HCT116 (cell line): ENCODE measurements around the gene LSP1. TPM values are rescaled to one million over a fixed set of nuclear protein-coding genes. Genes with fewer than 3 reads are reported as not detected.

ENCODE experiments used
- ATAC-seq: fragments of 200-7000 bp; cut with Tn5 transposase; 2 replicates; pipeline ENCODE4 v1.9.1; 2020; ENCODE audit warnings: mild to moderate bottlenecking, moderate library complexity
- BruUV-seq: library from RNA; stranded (reverse); fragments of 400-500 nt; replicated peaks from 2 replicates; lab custom pipeline; 2021; lab: Mats Ljungman, UMichigan
- CTCF ChIA-PET: fragments of 300-600 bp; sonication (Branson Sonifier 250); formaldehyde crosslinking; loops from one replicate; lab custom pipeline; 2021; ENCODE audit warnings: antibody characterized with exemption; lab: Charles Lee
- POLR2A ChIA-PET: fragments of 300-600, 350-600 bp; sonication (Branson Sonifier 250); formaldehyde crosslinking; loops from one replicate; lab custom pipeline; 2021; ENCODE audit warnings: antibody characterized with exemption; lab: Charles Lee
- RAD21 ChIA-PET, 2 experiments: fragments of 300-600 bp; sonication (Branson Sonifier 250); formaldehyde crosslinking; loops; one replicate each; lab custom pipeline; 2023; ENCODE audit warnings: low total read pairs in 2 of 2; ENCODE audit not compliant: uncharacterized antibody in 2 of 2, unreplicated experiment in 2 of 2, low non-redundant PET in 1 of 2; lab: Charles Lee
- DNase-seq: peaks from one replicate; pipeline ENCODE4 v3.0.0-alpha.2; 2010; ENCODE audit warnings: low read depth, low spot score
- H2AFZ ChIP-seq: fragments of 200-600 bp; shearing (Covaris generic), sonication (generic); 2 replicates; pipeline ENCODE4 v1.6.1; 2017; ENCODE audit warnings: low read depth, mixed run types, mixed read lengths, antibody characterized with exemption, low read length; ENCODE audit not compliant: poor library complexity, severe bottlenecking
- H3K27ac ChIP-seq: 2 replicates; pipeline ENCODE4 v1.5.1; 2012; ENCODE audit warnings: low read depth, low read length
- H3K27me3 ChIP-seq: fragments of 200-600 bp; sonication (generic); 2 replicates; pipeline ENCODE4 v1.6.1; 2016; ENCODE audit warnings: mixed run types, low read length, mixed read lengths; ENCODE audit not compliant: insufficient read depth
- H3K36me3 ChIP-seq, 2 experiments: fragments of 200-500 bp in 1 of 2; fragments of 200-600 bp in 1 of 2; sonication (Bioruptor generic) in 1 of 2; sonication (generic) in 1 of 2; 2 replicates each; pipeline versions ENCODE4 v1.5.1 to v1.6.1; 2014 to 2016; ENCODE audit warnings: low read length in 2 of 2, inconsistent platforms in 1 of 2, mixed read lengths in 1 of 2, mixed run types in 1 of 2; ENCODE audit not compliant: insufficient read depth in 2 of 2, control insufficient read depth in 1 of 2
- H3K4me1 ChIP-seq, 2 experiments: fragments of 200-600 bp in 1 of 2; sonication (generic) in 1 of 2; 2 replicates each; pipeline versions ENCODE4 v1.5.1 to v1.6.1; 2012 to 2017; ENCODE audit warnings: low read length in 2 of 2, inconsistent platforms in 1 of 2, mild to moderate bottlenecking in 1 of 2, mixed read lengths in 1 of 2, mixed run types in 1 of 2, moderate library complexity in 1 of 2; ENCODE audit not compliant: insufficient read depth in 2 of 2, control insufficient read depth in 1 of 2
- H3K4me2 ChIP-seq: fragments of 200-600 bp; sonication (generic); 2 replicates; pipeline ENCODE4 v1.6.1; 2017; ENCODE audit warnings: mixed run types, low read length, mixed read lengths
- H3K4me3 ChIP-seq, 2 experiments: fragments of 200-600 bp in 1 of 2; sonication (generic) in 1 of 2; replicated peaks in 1 of 2; 2 replicates each; pipeline ENCODE4 v1.5.1; 2011 to 2016; ENCODE audit warnings: low read length in 2 of 2, control low read depth in 1 of 2, low read depth in 1 of 2, mild to moderate bottlenecking in 1 of 2, mixed read lengths in 1 of 2, mixed run types in 1 of 2
- H3K79me2 ChIP-seq: fragments of 200-600 bp; sonication (generic); 2 replicates; pipeline ENCODE4 v1.6.1; 2017; ENCODE audit warnings: mild to moderate bottlenecking, mixed run types, low read length, moderate library complexity, mixed read lengths; ENCODE audit not compliant: insufficient read depth
- H3K9ac ChIP-seq: fragments of 200-600 bp; sonication (generic); 2 replicates; pipeline ENCODE4 v1.6.1; 2016; ENCODE audit warnings: low read length, mixed read lengths
- H3K9me2 ChIP-seq: fragments of 200-600 bp; sonication (generic), shearing (Covaris generic); 2 replicates; pipeline ENCODE4 v1.6.1; 2017; ENCODE audit warnings: mixed run types, mild to moderate bottlenecking, moderate library complexity; ENCODE audit not compliant: insufficient read depth
- H3K9me3 ChIP-seq, 2 experiments: fragments of 200-500 bp in 1 of 2; fragments of 200-600 bp in 1 of 2; sonication (Bioruptor generic) in 1 of 2; sonication (generic) in 1 of 2; 2 replicates each; pipeline ENCODE4 v1.6.1; 2014 to 2017; ENCODE audit warnings: low read length in 2 of 2, mixed read lengths in 2 of 2, inconsistent platforms in 1 of 2, low read depth in 1 of 2, mild to moderate bottlenecking in 1 of 2, mixed run types in 1 of 2, moderate library complexity in 1 of 2; ENCODE audit not compliant: control insufficient read depth in 1 of 2, insufficient read depth in 1 of 2
- H4K20me1 ChIP-seq: fragments of 200-600 bp; sonication (generic), shearing (Covaris generic); 2 replicates; pipeline ENCODE4 v1.6.1; 2017; ENCODE audit warnings: mixed run types, mild to moderate bottlenecking, moderate library complexity; ENCODE audit not compliant: insufficient read depth
- CBX3 ChIP-seq: IDR thresholded peaks from 2 replicates; pipeline ENCODE4 v1.6.1; 2012; ENCODE audit warnings: low read depth
- CEBPB ChIP-seq: IDR thresholded peaks from 2 replicates; pipeline ENCODE4 v1.6.1; 2012; ENCODE audit warnings: low read depth
- CTCF ChIP-seq, 3 experiments: fragments of 200-600 bp in 1 of 3; sonication (generic) in 1 of 3; IDR thresholded peaks in 2 of 3; conservative IDR thresholded peaks in 1 of 3; 2 replicates each; pipeline ENCODE4 v1.5.1; 2012 to 2017; ENCODE audit warnings: low read depth in 2 of 3, low read length in 2 of 3, antibody characterized with exemption in 1 of 3, borderline replicate concordance in 1 of 3, control low read depth in 1 of 3, mild to moderate bottlenecking in 1 of 3, mixed read lengths in 1 of 3, mixed run types in 1 of 3, moderate library complexity in 1 of 3; ENCODE audit not compliant: insufficient read depth in 1 of 3
- ELF1 ChIP-seq: IDR thresholded peaks from 2 replicates; pipeline ENCODE4 v1.6.1; 2012; ENCODE audit warnings: low read depth, borderline replicate concordance
- EZH2 ChIP-seq: fragments of 200-600 bp; sonication (generic); IDR thresholded peaks from 2 replicates; pipeline ENCODE4 v1.6.1; 2017; ENCODE audit warnings: antibody characterized with exemption, mixed run types
- EZH2phosphoT487 ChIP-seq: fragments of 200-600 bp; IDR thresholded peaks from 2 replicates; pipeline ENCODE4 v1.6.1; 2018; ENCODE audit warnings: antibody characterized with exemption, borderline replicate concordance
- JUND ChIP-seq: IDR thresholded peaks from 2 replicates; pipeline ENCODE4 v1.6.1; 2012
- RAD21 ChIP-seq: IDR thresholded peaks from 2 replicates; pipeline ENCODE4 v1.6.1; 2012; ENCODE audit warnings: low read depth, mild to moderate bottlenecking
- REST ChIP-seq: IDR thresholded peaks from 2 replicates; pipeline ENCODE4 v1.6.1; 2012; ENCODE audit warnings: low read depth
- SIN3A ChIP-seq: IDR thresholded peaks from 2 replicates; pipeline ENCODE4 v1.6.1; 2012; ENCODE audit warnings: low read depth
- SRF ChIP-seq: IDR thresholded peaks from 2 replicates; pipeline ENCODE4 v1.6.1; 2012; ENCODE audit warnings: low read depth
- YY1 ChIP-seq: IDR thresholded peaks from 2 replicates; pipeline ENCODE4 v1.6.1; 2011; ENCODE audit warnings: low read length, low read depth, moderate library complexity, mild to moderate bottlenecking; ENCODE audit not compliant: insufficient replicate concordance; ENCODE audit errors: extremely low read depth
- ZNF274 ChIP-seq: fragments of 200-500 bp; sonication (Bioruptor generic); IDR thresholded peaks from 2 replicates; pipeline ENCODE4 v1.6.1; 2014; ENCODE audit warnings: mild to moderate bottlenecking, low read depth, low read length, inconsistent platforms
- intact Hi-C: fragments of 100-400 bp; cut with micrococcal nuclease; formaldehyde crosslinking; loops from 2 replicates; pipeline ENCODE4 v1.10.0; 2022
- total RNA-seq: library from RNA; stranded (reverse); gene quantifications from one replicate; pipeline ENCODE4 v1.2.1, GENCODE V29; 2021; ENCODE audit not compliant: unreplicated experiment
- TF ChIP-seq, protein P1 (sequence below): IDR thresholded peaks from 2 replicates; pipeline ENCODE4 v1.6.1; 2012
- TF ChIP-seq, protein P2 (sequence below): IDR thresholded peaks from 2 replicates; pipeline ENCODE4 v1.6.1; 2012
- TF ChIP-seq, protein P3 (sequence below): IDR thresholded peaks from 2 replicates; pipeline ENCODE4 v1.6.1; 2011; ENCODE audit warnings: mild to moderate bottlenecking, low read length, moderate library complexity; ENCODE audit not compliant: insufficient replicate concordance; ENCODE audit errors: extremely low read depth

LSP1 gene
- total RNA-seq, 1 experiment from 2014 or later, result 1.3 TPM

DNA sequence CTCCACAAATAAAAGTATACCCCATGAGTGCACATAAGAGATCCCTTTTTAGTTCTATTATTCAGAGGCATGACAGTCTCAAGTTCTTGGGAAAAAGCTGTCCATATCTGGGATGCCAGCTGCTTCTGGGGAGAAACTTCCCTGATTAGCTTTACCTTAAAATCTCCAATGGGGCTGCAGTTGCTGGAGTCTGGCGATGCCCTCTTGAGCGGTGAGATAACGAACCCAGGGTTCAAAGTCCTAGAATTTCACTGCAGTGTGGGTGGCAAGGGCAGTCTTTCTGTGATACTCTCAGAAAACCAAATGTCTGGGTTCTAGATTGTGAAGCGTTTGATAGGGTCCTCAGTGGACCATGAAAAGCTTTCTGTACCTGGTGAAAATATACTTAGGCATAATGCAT is 46.2 kb downstream of the LSP1 start:
- no TSS peak for BruUV-seq
- Histone ChIP-seq H2AFZ (no peak overlapping the region), H4K20me1 (no peaks in the 10 kb centered on the region), H3K9ac (no peak overlapping the region), H3K27ac (no peak overlapping the region), H3K79me2 (no peaks in the 10 kb centered on the region), H3K4me3 (no peak overlapping the region), H3K4me2 (no peak overlapping the region), H3K9me3 (no peaks in the 10 kb centered on the region), H3K4me1 (no peaks in the 10 kb centered on the region), H3K9me2 (no peaks in the 10 kb centered on the region), H3K27me3 (peaks cover 21% of the 10 kb centered on the region), H3K36me3 (no peaks in the 10 kb centered on the region)
- DNase-seq (no peak), ATAC-seq (no peak)
- TF ChIP-seq CBX3 (no peak), ZNF274 (no peak), EZH2 (no peak), CEBPB (no peak), REST (no peak), RAD21 (no peak), YY1 (no peak), CTCF (IDR thresholded peaks at IDR 0.05 in 2 of 3, conservative IDR thresholded peaks at IDR 0.05 in 1 of 3; ENCODE audit: borderline replicate concordance in 1 of 3, insufficient read depth in 1 of 3, low read depth in 2 of 3, low read length in 2 of 3) (no peak), JUND (no peak), SRF (no peak), EZH2phosphoT487 (no peak), ELF1 (no peak), SIN3A (no peak)
- TF ChIP-seq, protein P1, sequence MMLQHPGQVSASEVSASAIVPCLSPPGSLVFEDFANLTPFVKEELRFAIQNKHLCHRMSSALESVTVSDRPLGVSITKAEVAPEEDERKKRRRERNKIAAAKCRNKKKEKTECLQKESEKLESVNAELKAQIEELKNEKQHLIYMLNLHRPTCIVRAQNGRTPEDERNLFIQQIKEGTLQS, result no peak
- TF ChIP-seq, protein P2, sequence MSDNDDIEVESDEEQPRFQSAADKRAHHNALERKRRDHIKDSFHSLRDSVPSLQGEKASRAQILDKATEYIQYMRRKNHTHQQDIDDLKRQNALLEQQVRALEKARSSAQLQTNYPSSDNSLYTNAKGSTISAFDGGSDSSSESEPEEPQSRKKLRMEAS, result no peak
- TF ChIP-seq, protein P3, sequence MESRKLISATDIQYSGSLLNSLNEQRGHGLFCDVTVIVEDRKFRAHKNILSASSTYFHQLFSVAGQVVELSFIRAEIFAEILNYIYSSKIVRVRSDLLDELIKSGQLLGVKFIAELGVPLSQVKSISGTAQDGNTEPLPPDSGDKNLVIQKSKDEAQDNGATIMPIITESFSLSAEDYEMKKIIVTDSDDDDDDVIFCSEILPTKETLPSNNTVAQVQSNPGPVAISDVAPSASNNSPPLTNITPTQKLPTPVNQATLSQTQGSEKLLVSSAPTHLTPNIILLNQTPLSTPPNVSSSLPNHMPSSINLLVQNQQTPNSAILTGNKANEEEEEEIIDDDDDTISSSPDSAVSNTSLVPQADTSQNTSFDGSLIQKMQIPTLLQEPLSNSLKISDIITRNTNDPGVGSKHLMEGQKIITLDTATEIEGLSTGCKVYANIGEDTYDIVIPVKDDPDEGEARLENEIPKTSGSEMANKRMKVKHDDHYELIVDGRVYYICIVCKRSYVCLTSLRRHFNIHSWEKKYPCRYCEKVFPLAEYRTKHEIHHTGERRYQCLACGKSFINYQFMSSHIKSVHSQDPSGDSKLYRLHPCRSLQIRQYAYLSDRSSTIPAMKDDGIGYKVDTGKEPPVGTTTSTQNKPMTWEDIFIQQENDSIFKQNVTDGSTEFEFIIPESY, result no peak
- CTCF ChIA-PET, result interaction anchor here (1.0 kb wide), 1 partner anchor 49 kb away, joined by 3 read pairs; no protein-coding TSS in a partner anchor
- POLR2A ChIA-PET, result no interaction called here
- RAD21 ChIA-PET, result no interaction called here
- intact Hi-C loops, result loop anchor here (10.0 kb wide), 1 partner anchor 46 kb away; the partner anchor contains the start of gene MRPL23
